GM13977 (cell line): ENCODE measurements around the gene AUTS2.
"Not testable (repeated sequence)": the region's sequence is repeated elsewhere in the genome, so short reads cannot be mapped to it uniquely, and the experiment has no call there.

Experiments used
- DNase-seq: peaks from one replicate; pipeline ENCODE4 v3.0.0; 2012; ENCODE audit warnings: low spot score
- in situ Hi-C: fragments of 300-500 bp; cut with MboI; formaldehyde crosslinking; loops from one replicate; pipeline ENCODE4 v1.12.0; 2022; ENCODE audit warnings: low sequenced_read_pairs, low pct_unique_long_range_greater_than_20kb, mixed read lengths, inconsistent platforms; ENCODE audit not compliant: unreplicated experiment
- TF ChIP-seq, protein P1 (sequence below): IDR thresholded peaks from 2 replicates; pipeline ENCODE4 v1.5.1; 2012; ENCODE audit warnings: mild to moderate bottlenecking, control low read depth; ENCODE audit not compliant: insufficient read depth; ENCODE audit errors: extremely low read depth, missing control alignments

Gene AUTS2

DNA sequence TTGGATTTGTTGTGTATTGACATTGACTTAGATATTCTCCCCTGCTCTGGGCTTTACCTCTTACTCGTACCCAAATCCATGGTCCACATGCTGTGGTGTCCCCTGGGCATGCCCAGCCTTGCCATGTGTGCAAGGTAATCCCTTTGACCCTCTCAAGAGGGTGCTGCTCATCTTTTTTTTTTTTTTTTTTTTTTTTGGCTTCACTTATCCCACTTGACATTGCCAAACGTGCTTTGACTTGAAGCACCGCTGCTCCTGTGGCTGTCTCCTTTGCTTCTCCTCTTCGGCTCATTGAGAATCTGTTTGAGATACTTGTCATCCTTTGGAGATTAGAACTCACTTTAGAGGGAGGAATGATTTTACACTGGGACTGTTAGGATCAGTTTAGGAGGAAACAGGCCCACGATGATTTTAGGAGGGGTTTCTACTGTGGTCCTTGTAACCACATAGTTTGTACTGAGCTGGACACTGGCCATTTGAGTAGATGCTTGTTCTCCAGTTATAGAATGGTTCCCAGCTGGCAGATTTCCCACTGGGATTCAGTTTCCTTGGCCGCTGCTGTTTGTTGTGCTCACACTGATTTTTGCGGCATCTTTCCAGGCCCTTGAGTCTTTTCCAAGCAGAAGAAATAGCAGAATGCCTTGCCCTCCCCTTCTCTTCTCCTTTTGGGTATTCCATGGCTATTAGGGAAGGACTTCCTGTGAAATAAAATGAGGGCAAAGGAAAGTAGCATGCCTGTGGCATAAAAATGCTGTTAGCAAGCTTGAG, 184.8 kb downstream of the AUTS2 start:
- in situ Hi-C loops, result no loop called here
- TF ChIP-seq, protein P1, sequence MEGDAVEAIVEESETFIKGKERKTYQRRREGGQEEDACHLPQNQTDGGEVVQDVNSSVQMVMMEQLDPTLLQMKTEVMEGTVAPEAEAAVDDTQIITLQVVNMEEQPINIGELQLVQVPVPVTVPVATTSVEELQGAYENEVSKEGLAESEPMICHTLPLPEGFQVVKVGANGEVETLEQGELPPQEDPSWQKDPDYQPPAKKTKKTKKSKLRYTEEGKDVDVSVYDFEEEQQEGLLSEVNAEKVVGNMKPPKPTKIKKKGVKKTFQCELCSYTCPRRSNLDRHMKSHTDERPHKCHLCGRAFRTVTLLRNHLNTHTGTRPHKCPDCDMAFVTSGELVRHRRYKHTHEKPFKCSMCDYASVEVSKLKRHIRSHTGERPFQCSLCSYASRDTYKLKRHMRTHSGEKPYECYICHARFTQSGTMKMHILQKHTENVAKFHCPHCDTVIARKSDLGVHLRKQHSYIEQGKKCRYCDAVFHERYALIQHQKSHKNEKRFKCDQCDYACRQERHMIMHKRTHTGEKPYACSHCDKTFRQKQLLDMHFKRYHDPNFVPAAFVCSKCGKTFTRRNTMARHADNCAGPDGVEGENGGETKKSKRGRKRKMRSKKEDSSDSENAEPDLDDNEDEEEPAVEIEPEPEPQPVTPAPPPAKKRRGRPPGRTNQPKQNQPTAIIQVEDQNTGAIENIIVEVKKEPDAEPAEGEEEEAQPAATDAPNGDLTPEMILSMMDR, result no peak
- no peak for DNase-seq

DNA sequence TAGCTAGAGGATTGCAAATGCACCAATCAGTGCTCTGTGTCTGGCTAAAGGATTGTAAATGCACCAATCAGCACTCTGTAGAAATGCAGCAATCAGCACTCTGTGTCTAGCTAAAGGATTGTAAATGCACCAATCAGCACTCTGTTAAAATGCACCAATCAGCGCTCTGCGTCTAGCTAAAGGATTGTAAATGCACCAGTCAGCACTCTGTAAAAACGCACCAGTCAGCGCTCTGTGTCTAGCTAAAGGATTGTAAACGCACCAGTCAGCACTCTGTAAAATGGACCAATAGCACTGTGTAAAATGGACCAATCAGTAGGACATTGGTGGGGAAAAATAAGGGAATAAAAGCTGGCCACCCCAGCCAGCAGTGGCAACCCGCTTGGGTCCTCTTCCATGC, 187.9 kb downstream of the AUTS2 start:
- in situ Hi-C loops, DNase-seq: not testable (repeated sequence)

DNA sequence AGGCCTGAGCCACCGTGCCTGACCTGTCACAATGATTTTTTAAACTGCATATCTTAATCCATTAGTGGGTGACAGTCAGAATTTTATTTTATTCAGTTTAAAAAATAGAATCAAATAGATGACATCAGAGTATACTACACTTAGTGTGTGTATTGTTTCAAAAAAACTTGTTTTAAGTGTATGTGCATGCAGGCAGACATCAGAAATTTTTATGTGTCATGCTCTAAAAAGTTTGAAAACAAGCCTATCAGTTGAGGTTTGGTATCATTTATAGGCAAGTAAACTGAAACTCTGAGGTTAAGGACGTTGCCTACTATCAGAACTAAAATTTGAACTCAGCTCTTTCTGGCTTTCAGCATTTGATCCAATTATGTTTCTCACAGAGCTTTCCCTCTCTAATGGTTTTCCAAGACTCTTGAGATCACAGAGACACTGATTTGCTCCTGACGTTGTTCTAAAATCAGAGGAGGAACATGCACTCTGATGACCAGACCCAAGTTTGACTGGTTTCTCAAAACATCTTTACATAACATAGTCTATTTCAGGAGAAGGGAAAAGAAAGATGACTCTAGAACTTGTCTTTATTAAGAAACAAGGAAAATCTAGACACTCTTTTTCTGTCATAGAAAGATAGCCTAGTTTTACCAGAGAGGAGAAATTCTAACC, 188.6 kb downstream of the AUTS2 start:
- DNase-seq, result no peak
- in situ Hi-C loops, result no loop called here
- TF ChIP-seq, protein P1, result no peak

DNA sequence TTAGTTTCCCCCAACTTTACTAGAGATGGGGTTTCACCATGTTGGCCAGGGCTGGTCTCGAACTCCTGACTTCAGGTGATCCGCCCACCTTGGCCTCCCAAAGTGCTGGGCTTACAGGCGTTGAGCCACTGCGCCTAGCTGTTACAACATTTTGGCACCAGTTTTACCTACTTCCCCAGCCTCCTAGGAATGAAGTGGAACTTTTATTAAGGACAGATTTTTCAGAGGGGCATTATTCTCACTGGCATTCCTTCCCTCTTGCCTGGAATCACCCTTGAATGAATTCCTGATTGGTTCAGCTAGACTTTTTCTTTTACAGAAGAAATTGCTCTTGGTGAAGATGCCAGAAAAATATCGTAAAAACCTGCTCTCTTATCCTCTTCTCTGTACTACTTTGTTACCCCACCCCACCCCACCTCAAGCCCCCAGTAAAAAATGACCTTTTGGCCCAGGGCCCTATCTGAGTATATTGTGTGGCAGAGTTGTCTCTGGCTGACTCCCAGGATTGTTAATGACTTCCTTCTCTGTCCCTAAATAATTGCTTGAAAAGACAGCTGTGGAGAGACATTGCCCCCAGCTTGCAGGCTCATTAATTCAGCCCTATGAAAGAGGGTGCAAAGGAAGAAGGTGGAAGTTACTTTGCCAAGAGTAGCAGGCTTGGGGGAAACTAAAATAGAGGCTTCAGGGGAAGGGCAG, 189.6 kb downstream of the AUTS2 start:
- TF ChIP-seq, protein P1, result no peak
- DNase-seq, result no peak
- in situ Hi-C loops, result no loop called here

DNA sequence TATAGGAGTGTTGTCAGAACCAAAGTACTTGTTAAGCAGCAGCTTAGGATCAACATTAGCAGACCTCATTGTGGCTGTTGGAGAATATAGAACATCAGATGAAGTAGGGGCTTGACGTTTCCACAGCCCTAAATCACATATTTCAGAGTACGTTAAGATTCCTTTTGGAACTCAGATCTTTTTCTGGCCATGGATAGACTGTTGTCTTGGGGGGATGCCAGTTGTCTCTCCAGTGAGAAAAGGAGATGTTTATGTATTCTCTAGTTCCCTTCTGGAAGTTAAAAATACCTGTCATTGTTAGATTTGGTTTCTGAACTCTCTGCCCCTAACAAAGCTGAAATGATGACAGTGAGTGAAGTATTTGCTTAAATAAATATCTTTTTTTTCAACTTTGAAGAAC, 191.3 kb downstream of the AUTS2 start:
- TF ChIP-seq, protein P1, result no peak

DNA sequence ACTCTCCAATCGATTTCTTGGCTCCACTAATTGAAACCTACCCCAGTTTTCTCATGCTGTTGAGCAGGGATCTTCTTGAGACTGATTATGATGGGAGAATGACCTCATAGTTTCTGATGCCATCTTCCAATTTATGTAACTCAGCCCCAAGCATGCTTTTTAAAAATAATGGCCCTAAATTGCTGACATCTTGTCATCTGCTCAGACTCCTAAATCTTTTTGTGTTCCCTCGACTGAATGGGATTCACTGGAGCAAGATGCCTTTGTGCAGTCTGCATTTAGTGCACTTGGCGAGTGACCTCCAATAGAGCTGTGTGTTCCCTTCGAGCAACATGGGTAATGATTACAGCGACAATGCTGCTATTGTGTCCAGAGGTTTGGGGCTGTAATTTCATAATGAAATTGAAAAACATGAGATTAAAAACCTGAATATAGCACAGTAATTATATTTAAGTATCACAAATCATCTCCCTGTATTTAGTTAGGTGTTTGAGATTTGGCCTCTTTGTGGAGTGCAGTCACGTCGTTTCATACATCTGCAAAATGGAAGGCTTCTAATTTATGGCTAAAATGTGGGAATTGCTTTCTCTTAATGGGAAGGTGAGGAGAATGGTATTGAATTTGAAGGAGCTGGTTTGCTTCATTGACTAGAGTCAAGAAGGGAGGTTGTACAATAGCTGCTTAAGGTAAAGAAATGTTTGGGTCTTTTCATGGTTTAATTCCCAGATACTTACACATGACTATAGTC, 192.9 kb downstream of the AUTS2 start:
- TF ChIP-seq, protein P1, result no peak
- DNase-seq, result no peak
- in situ Hi-C loops, result no loop called here

More for the DNA sequence above, 191.3 kb downstream of the AUTS2 start:
- no peak for DNase-seq
- in situ Hi-C loops, result no loop called here
